Mammary epithelial cell (primary cell): Measurements from ENCODE around the gene SAFB.

Source experiments
- EZH2 ChIP-seq: IDR thresholded peaks from 2 replicates; pipeline ENCODE4 v1.6.1; 2012; ENCODE audit warnings: low read length, inconsistent platforms, borderline replicate concordance
- TF ChIP-seq, protein P1 (sequence below), 2 donors: IDR thresholded peaks in 1 of 2; conservative IDR thresholded peaks in 1 of 2; 2 replicates each; pipeline ENCODE4 v1.5.1; 2011 to 2012; ENCODE audit warnings: inconsistent platforms in 2 of 2, low read length in 2 of 2, mild to moderate bottlenecking in 2 of 2, control low read depth in 1 of 2, low read depth in 1 of 2; ENCODE audit not compliant: insufficient read depth in 1 of 2; ENCODE audit errors: extremely low read depth in 1 of 2

- TF ChIP-seq EZH2 = no peak
- TF ChIP-seq, protein P1, sequence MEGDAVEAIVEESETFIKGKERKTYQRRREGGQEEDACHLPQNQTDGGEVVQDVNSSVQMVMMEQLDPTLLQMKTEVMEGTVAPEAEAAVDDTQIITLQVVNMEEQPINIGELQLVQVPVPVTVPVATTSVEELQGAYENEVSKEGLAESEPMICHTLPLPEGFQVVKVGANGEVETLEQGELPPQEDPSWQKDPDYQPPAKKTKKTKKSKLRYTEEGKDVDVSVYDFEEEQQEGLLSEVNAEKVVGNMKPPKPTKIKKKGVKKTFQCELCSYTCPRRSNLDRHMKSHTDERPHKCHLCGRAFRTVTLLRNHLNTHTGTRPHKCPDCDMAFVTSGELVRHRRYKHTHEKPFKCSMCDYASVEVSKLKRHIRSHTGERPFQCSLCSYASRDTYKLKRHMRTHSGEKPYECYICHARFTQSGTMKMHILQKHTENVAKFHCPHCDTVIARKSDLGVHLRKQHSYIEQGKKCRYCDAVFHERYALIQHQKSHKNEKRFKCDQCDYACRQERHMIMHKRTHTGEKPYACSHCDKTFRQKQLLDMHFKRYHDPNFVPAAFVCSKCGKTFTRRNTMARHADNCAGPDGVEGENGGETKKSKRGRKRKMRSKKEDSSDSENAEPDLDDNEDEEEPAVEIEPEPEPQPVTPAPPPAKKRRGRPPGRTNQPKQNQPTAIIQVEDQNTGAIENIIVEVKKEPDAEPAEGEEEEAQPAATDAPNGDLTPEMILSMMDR (conservative IDR thresholded peaks at IDR 0.05 in 1 of 2, IDR thresholded peaks at IDR 0.05 in 1 of 2; ENCODE audit: extremely low read depth in 1 of 2, insufficient read depth in 1 of 2, low read depth in 1 of 2, low read length in 2 of 2) = no peak
These were observed 85.0 kb downstream of the SAFB start for GRCh38 chr19:5707576-5708575.
